ENCODE data around the gene SYNGR3.

- TF ChIP-seq TAF1 (IDR thresholded peaks at IDR 0.05; ENCODE audit: borderline replicate concordance, insufficient read depth, low read length) (no peak), FOXP2 (optimal IDR thresholded peaks at IDR 0.05; ENCODE audit: borderline replicate concordance, extremely low read depth, extremely low read length, insufficient read depth) (no peak), REST (IDR thresholded peaks at IDR 0.05; ENCODE audit: insufficient read depth in 1 of 2, low read depth in 2 of 2, low read length in 2 of 2) (no peak), SIN3A (IDR thresholded peaks at IDR 0.05; ENCODE audit: borderline replicate concordance, insufficient read depth, low read length) (no peak), POLR2AphosphoS5 (IDR thresholded peaks at IDR 0.05; ENCODE audit: low read depth, low read length) (no peak)
These were observed 9.4 kb downstream of the SYNGR3 start for GRCh38 chr16:1998852-1999801.

Data from PFSK-1 (cell line).